ENCODE results near the gene CACNG6. TPM values are rescaled to one million over a fixed set of nuclear protein-coding genes. Genes with fewer than 3 reads are reported as not detected.

CACNG6 gene
- total RNA-seq, 1 experiment from 2014 or later = not detected

DNA sequence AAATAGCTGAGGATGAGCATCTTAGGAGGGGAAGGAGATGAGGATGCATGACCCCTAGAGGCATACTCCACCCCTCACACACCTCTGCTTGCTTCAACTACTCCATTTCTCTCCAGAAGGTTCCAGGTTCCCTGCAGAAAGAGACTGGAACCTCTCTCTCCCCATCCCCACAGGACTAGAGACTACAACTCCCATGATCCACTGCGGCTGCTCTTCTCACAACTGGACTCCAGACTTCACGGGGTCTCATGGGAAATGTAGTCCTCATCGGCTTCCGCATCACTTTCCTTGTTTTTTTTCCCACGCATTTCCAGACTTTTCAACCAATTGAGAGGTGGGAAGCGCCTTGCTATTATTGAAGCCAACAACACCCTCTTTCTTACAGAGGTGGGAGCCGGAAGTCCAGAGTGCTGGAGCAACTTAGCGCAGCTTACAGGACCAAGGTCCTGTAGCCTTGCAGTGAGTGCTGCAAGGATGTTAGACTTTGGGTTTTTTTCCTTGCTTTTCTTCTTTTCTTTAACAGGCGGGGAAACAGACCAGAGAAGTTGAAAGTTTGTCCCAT, 13.9 kb upstream of the CACNG6 start:
- Histone ChIP-seq H3K27ac (ENCODE audit: low read depth, low read length, poor library complexity, severe bottlenecking) (peak overlapping the region; percentile 61), H3K4me3 (ENCODE audit: low read depth, low read length, poor library complexity, severe bottlenecking) (peak overlapping the region; percentile 35), H3K27me3 (replicated peaks; ENCODE audit: insufficient read depth, low read depth, low read length, poor library complexity) (no peaks in the 10 kb centered on the region), H3K9me3 (ENCODE audit: low read depth, low read length, poor library complexity, severe bottlenecking) (no peaks in the 10 kb centered on the region), H3K4me1 (ENCODE audit: insufficient read depth, low read length, poor library complexity, severe bottlenecking) (peaks cover 23% of the 10 kb centered on the region), H3K36me3 (ENCODE audit: insufficient read depth, low read length, poor library complexity, severe bottlenecking) (no peaks in the 10 kb centered on the region)
- POLR2A ChIA-PET (ENCODE audit: low non-redundant PET) = interaction anchor here (0.6 kb wide), 2 partner anchors 42 to 510 kb away, joined by 6 read pairs; no protein-coding TSS in a partner anchor
- intact Hi-C loops (cut with micrococcal nuclease; ENCODE audit: unreplicated experiment) = no loop called here
- DNase-seq (ENCODE audit: low spot score) = peak; percentile 94
- CTCF ChIA-PET = no interaction called here
- no TSS peak for BruUV-seq (replicated peaks)
- TF ChIP-seq, protein P1, sequence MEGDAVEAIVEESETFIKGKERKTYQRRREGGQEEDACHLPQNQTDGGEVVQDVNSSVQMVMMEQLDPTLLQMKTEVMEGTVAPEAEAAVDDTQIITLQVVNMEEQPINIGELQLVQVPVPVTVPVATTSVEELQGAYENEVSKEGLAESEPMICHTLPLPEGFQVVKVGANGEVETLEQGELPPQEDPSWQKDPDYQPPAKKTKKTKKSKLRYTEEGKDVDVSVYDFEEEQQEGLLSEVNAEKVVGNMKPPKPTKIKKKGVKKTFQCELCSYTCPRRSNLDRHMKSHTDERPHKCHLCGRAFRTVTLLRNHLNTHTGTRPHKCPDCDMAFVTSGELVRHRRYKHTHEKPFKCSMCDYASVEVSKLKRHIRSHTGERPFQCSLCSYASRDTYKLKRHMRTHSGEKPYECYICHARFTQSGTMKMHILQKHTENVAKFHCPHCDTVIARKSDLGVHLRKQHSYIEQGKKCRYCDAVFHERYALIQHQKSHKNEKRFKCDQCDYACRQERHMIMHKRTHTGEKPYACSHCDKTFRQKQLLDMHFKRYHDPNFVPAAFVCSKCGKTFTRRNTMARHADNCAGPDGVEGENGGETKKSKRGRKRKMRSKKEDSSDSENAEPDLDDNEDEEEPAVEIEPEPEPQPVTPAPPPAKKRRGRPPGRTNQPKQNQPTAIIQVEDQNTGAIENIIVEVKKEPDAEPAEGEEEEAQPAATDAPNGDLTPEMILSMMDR (conservative IDR thresholded peaks at IDR 0.05; ENCODE audit: low read depth, low read length) = no peak
- no peak for TF ChIP-seq EZH2 (IDR thresholded peaks at IDR 0.05; ENCODE audit: borderline replicate concordance, low read depth, low read length, poor library complexity, severe bottlenecking)

DNA sequence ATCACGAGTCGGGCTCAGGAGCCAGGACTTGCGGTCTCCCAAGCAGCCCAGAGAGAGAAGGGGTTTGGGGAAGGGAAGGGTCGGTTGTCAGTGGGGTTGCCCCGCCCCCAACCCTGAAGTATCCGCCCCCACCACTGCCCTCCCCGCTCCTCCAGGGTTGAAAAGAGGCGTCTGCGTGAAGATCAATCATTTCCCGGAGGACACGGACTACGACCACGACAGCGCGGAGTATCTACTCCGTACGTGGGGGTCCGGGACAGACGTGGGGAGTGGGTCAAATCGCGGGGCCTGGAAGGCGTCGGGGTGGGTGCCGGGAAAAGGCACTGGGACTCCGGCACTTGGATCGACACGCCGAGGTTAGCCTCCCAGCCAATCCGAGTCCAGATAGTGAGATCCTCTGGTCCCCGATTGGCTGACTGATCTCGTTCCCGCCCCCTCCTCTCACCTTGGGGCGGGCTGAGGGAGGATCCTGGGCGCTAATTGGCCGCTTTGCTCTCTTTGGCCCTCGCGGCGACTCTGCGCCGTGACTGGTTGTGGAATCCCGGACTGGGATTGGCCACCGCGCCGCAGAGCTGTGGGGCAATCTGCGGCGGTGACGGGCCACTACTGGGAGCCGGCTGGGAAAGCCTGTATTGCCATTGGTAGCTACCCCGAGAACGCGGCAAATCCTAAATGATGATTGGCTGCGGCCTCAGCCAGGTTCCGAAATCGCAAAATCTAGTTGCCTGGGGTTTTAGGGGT, 13.3 kb upstream of the CACNG6 start:
- no TSS peak for BruUV-seq (replicated peaks)
- Histone ChIP-seq H3K9me3 (ENCODE audit: low read depth, low read length, poor library complexity, severe bottlenecking) (no peaks in the 10 kb centered on the region), H3K27ac (ENCODE audit: low read depth, low read length, poor library complexity, severe bottlenecking) (peak overlapping the region; percentile 61), H3K4me1 (ENCODE audit: insufficient read depth, low read length, poor library complexity, severe bottlenecking) (peaks cover 23% of the 10 kb centered on the region), H3K36me3 (ENCODE audit: insufficient read depth, low read length, poor library complexity, severe bottlenecking) (no peaks in the 10 kb centered on the region), H3K27me3 (replicated peaks; ENCODE audit: insufficient read depth, low read depth, low read length, poor library complexity) (no peaks in the 10 kb centered on the region), H3K4me3 (ENCODE audit: low read depth, low read length, poor library complexity, severe bottlenecking) (peak overlapping the region; percentile 35)
- ChIA-PET CTCF (interaction anchor here (0.9 kb wide), 1 partner anchor 16 kb away, joined by 11 read pairs; no protein-coding TSS in a partner anchor), POLR2A (ENCODE audit: low non-redundant PET) (interaction anchor here (0.9 kb wide), 1 partner anchor 111 kb away, joined by 5 read pairs; no protein-coding TSS in a partner anchor)
- TF ChIP-seq, protein P1 (conservative IDR thresholded peaks at IDR 0.05; ENCODE audit: low read depth, low read length) = no peak
- no peak for TF ChIP-seq EZH2 (IDR thresholded peaks at IDR 0.05; ENCODE audit: borderline replicate concordance, low read depth, low read length, poor library complexity, severe bottlenecking)
- DNase-seq (ENCODE audit: low spot score) = peak; percentile 96
- intact Hi-C loops (cut with micrococcal nuclease; ENCODE audit: unreplicated experiment) = no loop called here

DNA sequence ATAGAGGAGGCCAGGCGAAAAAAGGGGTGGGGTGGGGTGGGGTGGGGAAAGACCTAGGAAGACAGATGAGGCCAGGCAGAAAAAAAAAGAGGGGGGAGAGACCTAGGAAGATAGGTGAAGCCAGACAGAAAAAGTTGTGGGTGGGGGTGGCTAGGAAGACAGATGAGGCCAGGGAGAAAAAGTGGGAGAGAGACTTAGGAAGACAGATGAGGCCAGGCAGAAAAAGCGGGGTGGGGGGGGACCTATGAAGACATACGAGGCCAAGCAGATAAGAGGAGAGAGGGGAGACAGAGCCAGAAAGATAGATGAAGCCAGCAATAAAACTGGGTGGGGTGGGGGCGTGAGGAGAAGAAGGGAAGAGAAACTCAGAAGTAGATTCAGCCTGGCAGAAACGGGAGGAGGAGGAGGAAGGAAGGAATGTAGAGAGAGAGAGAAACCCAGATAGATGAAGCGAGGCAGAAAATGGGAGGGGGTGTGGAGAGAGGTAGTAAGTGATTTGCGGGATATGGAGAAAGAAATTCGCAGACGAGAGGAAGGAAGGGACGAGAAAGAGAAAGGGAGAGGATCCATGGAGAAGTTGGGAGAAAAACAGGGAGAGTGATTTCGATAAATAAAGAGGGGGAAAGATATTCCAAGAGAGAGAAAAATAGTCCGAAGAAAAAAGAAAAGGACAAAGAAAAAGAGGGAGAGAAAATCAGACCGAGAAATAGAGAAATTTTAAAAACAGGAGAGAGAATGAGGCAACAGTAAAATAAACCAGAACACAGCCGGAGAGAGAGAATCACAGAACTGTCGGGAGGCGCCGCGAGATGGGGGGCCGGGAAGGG, 12.2 kb upstream of the CACNG6 start:
- ChIA-PET CTCF (interaction anchor here (0.9 kb wide), 1 partner anchor 15 kb away, joined by 11 read pairs; no protein-coding TSS in a partner anchor), POLR2A (ENCODE audit: low non-redundant PET) (interaction anchor here (0.9 kb wide), 1 partner anchor 112 kb away, joined by 5 read pairs; no protein-coding TSS in a partner anchor)
- DNase-seq (ENCODE audit: low spot score) = no peak
- peak overlapping the region; percentile 55 for H3K27ac ChIP-seq (ENCODE audit: low read depth, low read length, poor library complexity, severe bottlenecking)
- BruUV-seq (replicated peaks) = no TSS peak
- intact Hi-C loops (cut with micrococcal nuclease; ENCODE audit: unreplicated experiment) = no loop called here
- H3K9me3 ChIP-seq (ENCODE audit: low read depth, low read length, poor library complexity, severe bottlenecking) = no peaks in the 10 kb centered on the region
- peak overlapping the region; percentile 57 for H3K4me3 ChIP-seq (ENCODE audit: low read depth, low read length, poor library complexity, severe bottlenecking)
- no peaks in the 10 kb centered on the region for H3K27me3 ChIP-seq (replicated peaks; ENCODE audit: insufficient read depth, low read depth, low read length, poor library complexity)
- no peak for TF ChIP-seq EZH2 (IDR thresholded peaks at IDR 0.05; ENCODE audit: borderline replicate concordance, low read depth, low read length, poor library complexity, severe bottlenecking)
- TF ChIP-seq, protein P1 (conservative IDR thresholded peaks at IDR 0.05; ENCODE audit: low read depth, low read length) = no peak
- H3K4me1 ChIP-seq (ENCODE audit: insufficient read depth, low read length, poor library complexity, severe bottlenecking) = peaks cover 23% of the 10 kb centered on the region
- no peaks in the 10 kb centered on the region for H3K36me3 ChIP-seq (ENCODE audit: insufficient read depth, low read length, poor library complexity, severe bottlenecking)
